Smooth muscle cell of trachea (primary cell): ENCODE results near the gene CCDC122. TPM values are rescaled to one million over a fixed set of nuclear protein-coding genes. Genes with fewer than 3 reads are reported as not detected.

Experiments used
- total RNA-seq: library from RNA; depleted of rRNA; stranded (reverse); fragments of >200 nt; gene quantifications from 2 replicates; pipeline ENCODE4 v1.2.1, GENCODE V29; 2014

Gene CCDC122
- total RNA-seq = 8.6 and 11.2 TPM in 2 replicates

GRCh38 chr13:43878892-43879754, at the start of gene CCDC122:
TSS of gene CCDC122 (minus strand) at chr13:43879740. CDS start at chr13:43869376, 10,364 bp downstream.

GRCh38 chr13:43879755-43880181, 228 bp upstream of the CCDC122 start, which contains the start of gene LACC1:
TSS of gene LACC1 (plus strand) at chr13:43879904. CDS start at chr13:43880986, 1,082 bp downstream.

GRCh38 chr13:43786766-43787517, 92.6 kb downstream of the CCDC122 start, which contains the start of gene ENOX1:
TSS of gene ENOX1 (minus strand) at chr13:43786972.

Other genes with a start within 250 kb of the CCDC122 start
- 1.6 and 4.5 TPM in 2 replicates for gene ENOX1, start 92.8 kb downstream of the CCDC122 start, total RNA-seq
- gene LACC1, start 164 bp upstream of the CCDC122 start, total RNA-seq = 6.5 and 19.0 TPM in 2 replicates